ENCODE data around the gene CNFN. TPM values are rescaled to one million over a fixed set of nuclear protein-coding genes. Genes with fewer than 3 reads are reported as not detected.

CNFN gene
- total RNA-seq, 1 experiment from 2014 or later = 4.5 TPM

DNA sequence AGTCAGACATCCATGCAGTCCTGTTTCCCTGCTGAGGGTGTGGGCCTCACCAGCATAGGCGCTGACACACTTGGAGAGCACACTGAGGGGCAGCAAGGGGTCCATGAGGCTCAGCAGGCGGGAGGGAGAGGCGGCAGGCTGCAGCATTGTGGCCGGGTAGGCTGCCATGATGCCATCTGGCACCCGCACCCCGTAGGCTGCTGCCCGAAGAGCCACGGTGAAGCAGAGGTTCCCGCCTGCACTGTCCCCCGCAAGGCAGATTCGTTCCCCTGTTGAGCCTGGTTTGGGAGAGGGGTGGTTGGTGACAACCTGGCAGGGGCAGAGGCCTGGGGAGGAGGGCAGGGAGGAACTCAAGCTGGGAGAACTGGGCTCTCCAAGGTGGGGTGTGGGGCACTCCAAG lies 16.0 kb upstream of the CNFN start:
- CTCF ChIA-PET = no interaction called here

DNA sequence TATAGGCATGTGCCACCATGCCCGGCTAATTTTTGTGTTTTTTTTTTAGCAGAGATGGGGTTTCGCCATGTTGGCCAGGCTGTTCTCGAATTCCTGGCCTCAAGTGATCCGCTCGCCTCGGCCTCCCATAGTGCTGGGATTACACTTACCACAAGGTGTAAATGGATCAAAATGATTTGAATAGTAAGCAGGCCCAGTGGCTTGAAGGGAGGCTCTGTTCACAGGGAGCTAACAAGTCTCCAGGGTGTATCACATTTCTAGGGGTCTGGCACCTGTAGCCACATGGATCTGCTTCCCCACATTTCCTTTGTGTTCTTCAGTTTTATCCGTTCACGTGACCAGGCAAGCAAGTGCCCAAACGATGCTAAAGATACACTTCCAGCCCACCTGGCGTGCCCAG lies 13.5 kb upstream of the CNFN start:
- H3K27ac ChIP-seq (ENCODE audit: low read length) = no peak overlapping the region
- H3K27me3 ChIP-seq (ENCODE audit: low read length) = no peaks in the 10 kb centered on the region
- H3K9me2 ChIP-seq (replicated peaks; ENCODE audit: low read length) = no peaks in the 10 kb centered on the region
- H3K9ac ChIP-seq (ENCODE audit: low read length) = no peak overlapping the region
- ChIA-PET CTCF (no interaction called here), POLR2A (ENCODE audit: unreplicated experiment) (no interaction called here)
- H3K4me2 ChIP-seq (ENCODE audit: low read length) = no peak overlapping the region
- ATAC-seq (no peak), DNase-seq (no peak)
- no peaks in the 10 kb centered on the region for H3F3A ChIP-seq (ENCODE audit: low read length, unreplicated experiment)
- TF ChIP-seq, protein P1, sequence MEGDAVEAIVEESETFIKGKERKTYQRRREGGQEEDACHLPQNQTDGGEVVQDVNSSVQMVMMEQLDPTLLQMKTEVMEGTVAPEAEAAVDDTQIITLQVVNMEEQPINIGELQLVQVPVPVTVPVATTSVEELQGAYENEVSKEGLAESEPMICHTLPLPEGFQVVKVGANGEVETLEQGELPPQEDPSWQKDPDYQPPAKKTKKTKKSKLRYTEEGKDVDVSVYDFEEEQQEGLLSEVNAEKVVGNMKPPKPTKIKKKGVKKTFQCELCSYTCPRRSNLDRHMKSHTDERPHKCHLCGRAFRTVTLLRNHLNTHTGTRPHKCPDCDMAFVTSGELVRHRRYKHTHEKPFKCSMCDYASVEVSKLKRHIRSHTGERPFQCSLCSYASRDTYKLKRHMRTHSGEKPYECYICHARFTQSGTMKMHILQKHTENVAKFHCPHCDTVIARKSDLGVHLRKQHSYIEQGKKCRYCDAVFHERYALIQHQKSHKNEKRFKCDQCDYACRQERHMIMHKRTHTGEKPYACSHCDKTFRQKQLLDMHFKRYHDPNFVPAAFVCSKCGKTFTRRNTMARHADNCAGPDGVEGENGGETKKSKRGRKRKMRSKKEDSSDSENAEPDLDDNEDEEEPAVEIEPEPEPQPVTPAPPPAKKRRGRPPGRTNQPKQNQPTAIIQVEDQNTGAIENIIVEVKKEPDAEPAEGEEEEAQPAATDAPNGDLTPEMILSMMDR (conservative IDR thresholded peaks at IDR 0.05; ENCODE audit: low read depth, low read length) = no peak
- TF ChIP-seq EZH2phosphoT487 (IDR thresholded peaks at IDR 0.05; ENCODE audit: borderline replicate concordance, low read length) (no peak), EZH2 (IDR thresholded peaks at IDR 0.05; ENCODE audit: low read length, unreplicated experiment) (no peak)
- no peaks in the 10 kb centered on the region for H3K4me1 ChIP-seq (ENCODE audit: insufficient read depth, low read length)
- H2AFZ ChIP-seq (ENCODE audit: low read length) = no peak overlapping the region
- no peaks in the 10 kb centered on the region for H3K79me2 ChIP-seq (ENCODE audit: low read length)
- H3K9me3 ChIP-seq (ENCODE audit: low read length) = no peaks in the 10 kb centered on the region
- no peaks in the 10 kb centered on the region for H4K20me1 ChIP-seq (ENCODE audit: low read length)
- no peak overlapping the region for H3K4me3 ChIP-seq (ENCODE audit: low read length)
- intact Hi-C loops (cut with micrococcal nuclease) = no loop called here
- BruUV-seq (replicated peaks) = no TSS peak
- no peaks in the 10 kb centered on the region for H3K36me3 ChIP-seq (ENCODE audit: low read depth, low read length)

More for the DNA sequence above, 16.0 kb upstream of the CNFN start:
- no peak for ATAC-seq
- H2AFZ ChIP-seq (ENCODE audit: low read length) = no peak overlapping the region
- no peak overlapping the region for H3K27ac ChIP-seq (ENCODE audit: low read length)
- TF ChIP-seq EZH2 (IDR thresholded peaks at IDR 0.05; ENCODE audit: low read length, unreplicated experiment) (no peak), EZH2phosphoT487 (IDR thresholded peaks at IDR 0.05; ENCODE audit: borderline replicate concordance, low read length) (no peak)
- TF ChIP-seq, protein P1 (conservative IDR thresholded peaks at IDR 0.05; ENCODE audit: low read depth, low read length) = no peak
- H4K20me1 ChIP-seq (ENCODE audit: low read length) = no peaks in the 10 kb centered on the region
- no peak overlapping the region for H3K4me2 ChIP-seq (ENCODE audit: low read length)
- H3K4me1 ChIP-seq (ENCODE audit: insufficient read depth, low read length) = no peaks in the 10 kb centered on the region
- intact Hi-C loops (cut with micrococcal nuclease) = no loop called here
- H3K4me3 ChIP-seq (ENCODE audit: low read length) = no peak overlapping the region
- H3K36me3 ChIP-seq (ENCODE audit: low read depth, low read length) = no peaks in the 10 kb centered on the region
- H3K9me2 ChIP-seq (replicated peaks; ENCODE audit: low read length) = no peaks in the 10 kb centered on the region
- H3K27me3 ChIP-seq (ENCODE audit: low read length) = no peaks in the 10 kb centered on the region
- no peaks in the 10 kb centered on the region for H3K9me3 ChIP-seq (ENCODE audit: low read length)
- POLR2A ChIA-PET (ENCODE audit: unreplicated experiment) = no interaction called here
- BruUV-seq (replicated peaks) = no TSS peak
- no peaks in the 10 kb centered on the region for H3K79me2 ChIP-seq (ENCODE audit: low read length)
- no peaks in the 10 kb centered on the region for H3F3A ChIP-seq (ENCODE audit: low read length, unreplicated experiment)
- no peak overlapping the region for H3K9ac ChIP-seq (ENCODE audit: low read length)
- DNase-seq = no peak

DNA sequence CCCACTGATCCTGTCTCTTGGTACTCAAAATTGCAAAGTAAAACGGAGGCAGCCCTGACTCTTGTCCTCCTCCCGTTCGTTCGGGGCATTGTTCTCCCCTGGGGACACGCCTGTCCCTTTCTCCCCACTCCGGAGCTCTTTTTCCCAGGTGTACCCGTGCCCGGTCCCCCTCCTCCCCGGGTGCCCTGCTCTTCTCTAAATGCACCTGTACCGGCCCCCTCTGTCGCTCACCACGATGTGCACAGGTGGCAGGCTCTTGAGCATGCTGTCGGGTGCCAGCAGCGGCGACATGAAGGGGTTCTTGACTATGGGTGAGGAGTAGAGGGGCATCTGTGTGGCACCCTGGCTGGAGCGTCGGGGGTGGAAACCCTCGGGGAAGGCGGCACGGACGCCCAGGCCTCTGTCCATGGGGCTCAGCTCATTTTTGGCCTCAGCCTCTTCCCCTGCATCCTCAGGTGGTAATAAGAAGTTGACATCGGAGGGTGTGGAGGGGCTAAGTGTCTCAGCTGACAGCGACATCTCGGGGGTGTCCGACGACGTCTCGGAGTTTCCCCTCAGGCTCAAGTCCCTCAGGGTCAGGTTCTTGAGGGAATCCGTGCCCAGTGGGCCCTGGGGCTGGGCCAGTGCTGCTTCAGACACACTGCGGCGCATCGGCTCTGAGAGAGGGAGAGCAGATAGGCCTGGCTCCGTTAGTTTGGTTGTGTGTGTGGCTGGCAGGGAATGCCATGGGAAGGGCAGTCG lies 12.4 kb upstream of the CNFN start:
- no peaks in the 10 kb centered on the region for H3K9me2 ChIP-seq (replicated peaks; ENCODE audit: low read length)
- no peak for ATAC-seq
- POLR2A ChIA-PET (ENCODE audit: unreplicated experiment) = interaction anchor here (0.7 kb wide), 1 partner anchor 532 kb away, joined by 4 read pairs; no protein-coding TSS in a partner anchor
- H3F3A ChIP-seq (ENCODE audit: low read length, unreplicated experiment) = no peaks in the 10 kb centered on the region
- no peak overlapping the region for H3K27ac ChIP-seq (ENCODE audit: low read length)
- peaks cover 5% of the 10 kb centered on the region for H3K79me2 ChIP-seq (ENCODE audit: low read length)
- H4K20me1 ChIP-seq (ENCODE audit: low read length) = no peaks in the 10 kb centered on the region
- CTCF ChIA-PET = no interaction called here
- intact Hi-C loops (cut with micrococcal nuclease) = no loop called here
- DNase-seq = no peak
- peak overlapping the region; percentile 92 for H3K4me2 ChIP-seq (ENCODE audit: low read length)
- H3K4me3 ChIP-seq (ENCODE audit: low read length) = peak overlapping the region; percentile 80
- peak overlapping the region; percentile 59 for H3K9ac ChIP-seq (ENCODE audit: low read length)
- H3K9me3 ChIP-seq (ENCODE audit: low read length) = no peaks in the 10 kb centered on the region
- H3K27me3 ChIP-seq (ENCODE audit: low read length) = no peaks in the 10 kb centered on the region
- H3K4me1 ChIP-seq (ENCODE audit: insufficient read depth, low read length) = peaks cover 4% of the 10 kb centered on the region
- H3K36me3 ChIP-seq (ENCODE audit: low read depth, low read length) = no peaks in the 10 kb centered on the region
- no TSS peak for BruUV-seq (replicated peaks)
- no peak for TF ChIP-seq EZH2 (IDR thresholded peaks at IDR 0.05; ENCODE audit: low read length, unreplicated experiment)
- no peak for TF ChIP-seq EZH2phosphoT487 (IDR thresholded peaks at IDR 0.05; ENCODE audit: borderline replicate concordance, low read length)
- TF ChIP-seq, protein P1 (conservative IDR thresholded peaks at IDR 0.05; ENCODE audit: low read depth, low read length) = no peak
- H2AFZ ChIP-seq (ENCODE audit: low read length) = peak overlapping the region; percentile 81; the same call in 1 of the 2 replicates

Data from PC-3 (cell line).